ENCODE measurements around the gene GPR108. TPM values are rescaled to one million over a fixed set of nuclear protein-coding genes. Genes with fewer than 3 reads are reported as not detected.

GPR108 gene
- total RNA-seq, 1 donor from 2014 or later = 57.6 TPM

GRCh38 chr19:6732803-6733337 is 4.5 kb downstream of the GPR108 start:
- peaks cover under 1 to 10% of the 10 kb centered on the region in 2 donors for H3K4me1 ChIP-seq
- intact Hi-C loops (cut with DNase I) = loop anchor here (10.0 kb wide), 3 partner anchors 308 to 1108 kb away; partner anchors contain the start of genes KHSRP, SAFB, SAFB2 and ZNF358
- no peak for TF ChIP-seq CTCF (IDR thresholded peaks at IDR 0.05)
- no peaks in the 10 kb centered on the region for H3K27me3 ChIP-seq
- no peak overlapping the region for H3K27ac ChIP-seq
- DNase-seq (ENCODE audit: low spot score in 2 of 2) = no peak
- no peak overlapping the region for H3K4me3 ChIP-seq
- H3K9me3 ChIP-seq = no peaks in the 10 kb centered on the region
- peaks cover 18 to 32% of the 10 kb centered on the region in 2 donors for H3K36me3 ChIP-seq

- intact Hi-C loops (cut with DNase I) = loop anchor here (10.0 kb wide), 3 partner anchors 307 to 1107 kb away; partner anchors contain the start of genes KHSRP, SAFB, SAFB2 and ZNF358
- H3K4me1 ChIP-seq = peaks cover 0 to 10% of the 10 kb centered on the region in 2 donors
These were observed 5.6 kb downstream of the GPR108 start for GRCh38 chr19:6731822-6732221.

GRCh38 chr19:6730941-6731670 is 6.3 kb downstream of the GPR108 start:
- peaks cover 0 to 7% of the 10 kb centered on the region in 2 donors for H3K4me1 ChIP-seq
- DNase-seq (ENCODE audit: low spot score in 2 of 2) = no peak
- no peaks in the 10 kb centered on the region for H3K9me3 ChIP-seq
- intact Hi-C loops (cut with DNase I) = loop anchor here (10.0 kb wide), 3 partner anchors 306 to 1106 kb away; partner anchors contain the start of genes KHSRP, SAFB, SAFB2 and ZNF358
- H3K4me3 ChIP-seq = no peak overlapping the region
- H3K27me3 ChIP-seq = no peaks in the 10 kb centered on the region
- H3K27ac ChIP-seq = no peak overlapping the region
- H3K36me3 ChIP-seq = peaks cover 18 to 32% of the 10 kb centered on the region in 2 donors
- TF ChIP-seq CTCF (IDR thresholded peaks at IDR 0.05) = no peak

More at GRCh38 chr19:6731822-6732221, 5.6 kb downstream of the GPR108 start:
- H3K27me3 ChIP-seq = no peaks in the 10 kb centered on the region
- no peak overlapping the region for H3K27ac ChIP-seq
- no peak for TF ChIP-seq CTCF (IDR thresholded peaks at IDR 0.05)
- no peaks in the 10 kb centered on the region for H3K9me3 ChIP-seq
- H3K4me3 ChIP-seq = no peak overlapping the region
- H3K36me3 ChIP-seq = peaks cover 18 to 32% of the 10 kb centered on the region in 2 donors
- no peak for DNase-seq (ENCODE audit: low spot score in 2 of 2)

GRCh38 chr19:6730153-6730804 is 7.1 kb downstream of the GPR108 start:
- intact Hi-C loops (cut with DNase I) = loop anchor here (10.0 kb wide), 3 partner anchors 305 to 1105 kb away; partner anchors contain the start of genes KHSRP, SAFB, SAFB2 and ZNF358
- Histone ChIP-seq H3K9me3 (no peaks in the 10 kb centered on the region), H3K4me3 (no peak overlapping the region), H3K27me3 (no peaks in the 10 kb centered on the region), H3K36me3 (peaks cover 18 to 32% of the 10 kb centered on the region in 2 donors), H3K27ac (peak overlapping the region in 1 of 2 donors; percentile 11), H3K4me1 (no peaks in the 10 kb centered on the region)
- TF ChIP-seq CTCF (IDR thresholded peaks at IDR 0.05) = no peak
- peak in 1 of 2 donors; percentile 82 for DNase-seq (ENCODE audit: low spot score in 2 of 2)

- Histone ChIP-seq H3K4me1 (no peaks in the 10 kb centered on the region), H3K9me3 (no peaks in the 10 kb centered on the region), H3K27me3 (no peaks in the 10 kb centered on the region), H3K4me3 (no peak overlapping the region), H3K36me3 (peaks cover 18 to 32% of the 10 kb centered on the region in 2 donors), H3K27ac (peak overlapping the region in 1 of 2 donors; percentile 11)
- intact Hi-C loops (cut with DNase I) = loop anchor here (10.0 kb wide), 3 partner anchors 305 to 1105 kb away; partner anchors contain the start of genes KHSRP, SAFB, SAFB2 and ZNF358
- DNase-seq (ENCODE audit: low spot score in 2 of 2) = no peak
- TF ChIP-seq CTCF (IDR thresholded peaks at IDR 0.05) = no peak
These were observed 7.7 kb downstream of the GPR108 start for GRCh38 chr19:6729573-6730152.

Data from ascending aorta (tissue), 2 donors.